GM12873 (cell line): Measurements from ENCODE around the gene FAM124A.

Experiments used
- TF ChIP-seq, protein P1 (sequence below): IDR thresholded peaks from 2 replicates; pipeline ENCODE4 v1.5.1; 2012; ENCODE audit warnings: low read depth, mild to moderate bottlenecking, moderate library complexity, low read length, control low read depth; ENCODE audit not compliant: insufficient read depth; ENCODE audit errors: missing control alignments

FAM124A gene

GRCh38 chr13:51271528-51272085, 49.4 kb downstream of the FAM124A start:
- TF ChIP-seq, protein P1, sequence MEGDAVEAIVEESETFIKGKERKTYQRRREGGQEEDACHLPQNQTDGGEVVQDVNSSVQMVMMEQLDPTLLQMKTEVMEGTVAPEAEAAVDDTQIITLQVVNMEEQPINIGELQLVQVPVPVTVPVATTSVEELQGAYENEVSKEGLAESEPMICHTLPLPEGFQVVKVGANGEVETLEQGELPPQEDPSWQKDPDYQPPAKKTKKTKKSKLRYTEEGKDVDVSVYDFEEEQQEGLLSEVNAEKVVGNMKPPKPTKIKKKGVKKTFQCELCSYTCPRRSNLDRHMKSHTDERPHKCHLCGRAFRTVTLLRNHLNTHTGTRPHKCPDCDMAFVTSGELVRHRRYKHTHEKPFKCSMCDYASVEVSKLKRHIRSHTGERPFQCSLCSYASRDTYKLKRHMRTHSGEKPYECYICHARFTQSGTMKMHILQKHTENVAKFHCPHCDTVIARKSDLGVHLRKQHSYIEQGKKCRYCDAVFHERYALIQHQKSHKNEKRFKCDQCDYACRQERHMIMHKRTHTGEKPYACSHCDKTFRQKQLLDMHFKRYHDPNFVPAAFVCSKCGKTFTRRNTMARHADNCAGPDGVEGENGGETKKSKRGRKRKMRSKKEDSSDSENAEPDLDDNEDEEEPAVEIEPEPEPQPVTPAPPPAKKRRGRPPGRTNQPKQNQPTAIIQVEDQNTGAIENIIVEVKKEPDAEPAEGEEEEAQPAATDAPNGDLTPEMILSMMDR, result no peak

- TF ChIP-seq, protein P1, result no peak
These were observed 52.9 kb downstream of the FAM124A start for GRCh38 chr13:51275101-51275500.

- TF ChIP-seq, protein P1, result no peak
These were observed 54.4 kb downstream of the FAM124A start for GRCh38 chr13:51276636-51277035.

GRCh38 chr13:51277928-51278327, 55.7 kb downstream of the FAM124A start:
- TF ChIP-seq, protein P1, result no peak

DNA sequence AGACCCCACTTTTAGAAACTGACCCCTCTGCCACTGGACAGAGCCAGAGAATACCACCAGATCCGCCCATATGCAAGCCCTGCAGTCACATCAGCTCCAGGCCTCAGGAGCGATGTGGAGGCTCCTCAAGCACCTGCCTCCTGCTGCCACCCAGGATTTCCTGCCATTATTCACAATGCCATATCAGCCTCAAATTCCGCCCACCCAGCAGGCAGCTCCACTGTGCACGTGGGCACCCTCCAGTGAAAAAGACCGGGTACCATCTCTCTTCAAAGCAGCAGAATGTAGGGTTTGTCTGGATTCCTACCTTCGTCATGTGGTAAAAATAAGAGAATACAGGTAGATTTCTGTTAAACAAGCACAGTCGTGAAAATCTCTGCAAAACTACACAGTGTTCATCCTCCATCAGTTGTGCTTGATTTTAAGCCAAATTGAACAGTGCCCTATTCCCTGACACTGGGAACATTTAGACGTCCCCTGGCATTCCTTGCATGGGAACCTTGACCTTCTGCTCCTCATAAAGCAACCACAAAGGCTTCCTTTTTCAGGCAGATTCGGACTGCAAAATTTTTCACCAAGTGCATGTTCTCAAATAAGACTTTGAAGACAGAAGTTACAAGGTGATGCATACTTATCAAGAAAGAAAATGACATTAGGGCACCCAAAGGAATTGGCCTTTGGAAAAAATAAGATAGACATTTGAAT, 56.4 kb downstream of the FAM124A start:
- TF ChIP-seq, protein P1, result no peak

- TF ChIP-seq, protein P1, result no peak
These were observed 58.3 kb downstream of the FAM124A start for GRCh38 chr13:51280379-51280940.

GRCh38 chr13:51282322-51282721, 60.1 kb downstream of the FAM124A start:
- TF ChIP-seq, protein P1, result no peak
